ENCODE results near the gene LDLRAD1. TPM values are rescaled to one million over a fixed set of nuclear protein-coding genes. Genes with fewer than 3 reads are reported as not detected.

LDLRAD1 gene
- polyA plus RNA-seq, 1 donor = not detected

Other genes starting within 250 kb of the LDLRAD1 start
- 9.3 TPM for gene NDC1, start 179.9 kb downstream of the LDLRAD1 start, polyA plus RNA-seq (ENCODE audit: insufficient read length)
- 13.8 TPM for gene YIPF1, start 128.4 kb downstream of the LDLRAD1 start, polyA plus RNA-seq (ENCODE audit: insufficient read length)
- 0.37 TPM for gene DIO1, start 124.0 kb downstream of the LDLRAD1 start, polyA plus RNA-seq (ENCODE audit: insufficient read length)
- gene IFT25, start 72.5 kb downstream of the LDLRAD1 start, polyA plus RNA-seq (ENCODE audit: insufficient read length) = 22.2 TPM
- 21.0 TPM for gene LRRC42, start 71.8 kb downstream of the LDLRAD1 start, polyA plus RNA-seq (ENCODE audit: insufficient read length)
- 137 TPM for gene TMEM59, start 35.0 kb upstream of the LDLRAD1 start, polyA plus RNA-seq (ENCODE audit: insufficient read length)
- gene TCEANC2, start 35.4 kb upstream of the LDLRAD1 start, polyA plus RNA-seq (ENCODE audit: insufficient read length) = 5.4 TPM
- 0.08 TPM for gene CDCP2, start 134.8 kb upstream of the LDLRAD1 start, polyA plus RNA-seq (ENCODE audit: insufficient read length)
- gene CYB5RL, start 181.8 kb upstream of the LDLRAD1 start, polyA plus RNA-seq (ENCODE audit: insufficient read length) = 7.1 TPM
- gene MRPL37, start 182.0 kb upstream of the LDLRAD1 start, polyA plus RNA-seq (ENCODE audit: insufficient read length) = 61.5 TPM

Data from forelimb muscle (tissue), 1 donor.